Fibroblast of lung (primary cell): ENCODE measurements around the gene SERPINC1. TPM values are rescaled to one million over a fixed set of nuclear protein-coding genes. Genes with fewer than 3 reads are reported as not detected.

Experiments used
- DNase-seq, 2 donors: peaks; one replicate each; pipeline versions ENCODE4 v3.0.0 to v3.0.0-alpha.2; 2010; ENCODE audit warnings: low read depth in 2 of 2
- H2AFZ ChIP-seq: 2 replicates; pipeline ENCODE4 v1.5.1; 2012; ENCODE audit warnings: low read length, control low read depth, inconsistent platforms
- H3K27ac ChIP-seq: 2 replicates; pipeline ENCODE4 v1.5.1; 2011; ENCODE audit warnings: low read length, control low read depth; ENCODE audit not compliant: insufficient read depth
- H3K27me3 ChIP-seq: 2 replicates; pipeline ENCODE4 v1.5.1; 2011; ENCODE audit warnings: mild to moderate bottlenecking, low read length; ENCODE audit not compliant: control insufficient read depth, insufficient read depth
- H3K36me3 ChIP-seq: 2 replicates; pipeline ENCODE4 v1.5.1; 2011; ENCODE audit warnings: low read length; ENCODE audit not compliant: control insufficient read depth, insufficient read depth
- H3K4me1 ChIP-seq: 2 replicates; pipeline ENCODE4 v1.5.1; 2011; ENCODE audit warnings: low read length; ENCODE audit not compliant: control insufficient read depth, insufficient read depth; ENCODE audit errors: extremely low read depth
- H3K4me2 ChIP-seq: 2 replicates; pipeline ENCODE4 v1.5.1; 2011; ENCODE audit warnings: low read length, control low read depth; ENCODE audit not compliant: insufficient read depth; ENCODE audit errors: extremely low read depth
- H3K4me3 ChIP-seq, 4 experiments: fragments of 200-600 bp in 1 of 4; sonication (generic) in 1 of 4; replicated peaks in 1 of 4; 2 replicates each; pipeline ENCODE4 v1.5.1; 2011 to 2016; ENCODE audit warnings: low read length in 4 of 4, low read depth in 3 of 4, mild to moderate bottlenecking in 3 of 4, control low read depth in 2 of 4, inconsistent platforms in 1 of 4, mixed read lengths in 1 of 4; ENCODE audit not compliant: insufficient read depth in 1 of 4; ENCODE audit errors: control extremely low read depth in 1 of 4
- H3K79me2 ChIP-seq: 2 replicates; pipeline ENCODE4 v1.5.1; 2012; ENCODE audit warnings: mild to moderate bottlenecking, low read length, inconsistent platforms; ENCODE audit not compliant: control insufficient read depth, insufficient read depth
- H3K9ac ChIP-seq: 2 replicates; pipeline ENCODE4 v1.5.1; 2011; ENCODE audit warnings: mild to moderate bottlenecking, low read length, control low read depth; ENCODE audit not compliant: insufficient read depth
- H3K9me3 ChIP-seq: 2 replicates; pipeline ENCODE4 v1.5.1; 2012; ENCODE audit warnings: low read depth, low read length; ENCODE audit not compliant: control insufficient read depth, insufficient read depth
- H4K20me1 ChIP-seq: 2 replicates; pipeline ENCODE4 v1.5.1; 2011; ENCODE audit warnings: low read length; ENCODE audit not compliant: control insufficient read depth, insufficient read depth; ENCODE audit errors: extremely low read depth
- CTCF ChIP-seq, 2 donors: IDR thresholded peaks in 1 of 2; conservative IDR thresholded peaks in 1 of 2; 1 replicate in 1 of 2; 2 replicates in 1 of 2; pipeline ENCODE4 v1.5.1; 2011 to 2012; ENCODE audit warnings: low read length in 2 of 2, control low read depth in 1 of 2, inconsistent platforms in 1 of 2, low read depth in 1 of 2, mild to moderate bottlenecking in 1 of 2
- EZH2 ChIP-seq: IDR thresholded peaks from 2 replicates; pipeline ENCODE4 v1.5.1; 2012; ENCODE audit warnings: low read length, control low read depth, mild to moderate bottlenecking; ENCODE audit errors: missing control alignments
- polyA plus RNA-seq, 2 donors: library from polyadenylated mRNA; depleted of rRNA in 1 of 2; stranded (reverse) in 1 of 2; unstranded in 1 of 2; fragments of >200 nt; gene quantifications; 2 replicates each; pipeline ENCODE4 v1.2.1, GENCODE V29; 2011 to 2012; ENCODE audit warnings: missing spikeins in 1 of 2
- total RNA-seq: library from RNA; depleted of rRNA; stranded (reverse); fragments of >200 nt; gene quantifications from 2 replicates; pipeline ENCODE4 v1.2.1, GENCODE V29; 2014

SERPINC1 gene
- total and polyA plus RNA-seq, 2 donors (not counting 1 experiment from before 2014, with no cell fraction given), result not detected

- Histone ChIP-seq H4K20me1 (no peaks in the 10 kb centered on the region), H3K36me3 (no peaks in the 10 kb centered on the region), H3K9ac (no peak overlapping the region), H3K79me2 (no peaks in the 10 kb centered on the region), H2AFZ (no peak overlapping the region), H3K9me3 (no peaks in the 10 kb centered on the region), H3K4me1 (no peaks in the 10 kb centered on the region), H3K4me2 (no peak overlapping the region), H3K27ac (no peak overlapping the region), H3K4me3 (no peak overlapping the region), H3K27me3 (no peaks in the 10 kb centered on the region)
- no peak for TF ChIP-seq CTCF (conservative IDR thresholded peaks at IDR 0.05 in 1 of 2, IDR thresholded peaks at IDR 0.05 in 1 of 2; ENCODE audit: low read depth in 1 of 2, low read length in 2 of 2)
- no peak for TF ChIP-seq EZH2
- no peak for DNase-seq
Observed at GRCh38 chr1:173913111-173913510, 4.0 kb downstream of the SERPINC1 start.

- Histone ChIP-seq H3K4me1 (no peaks in the 10 kb centered on the region), H3K79me2 (no peaks in the 10 kb centered on the region), H3K27me3 (no peaks in the 10 kb centered on the region), H3K4me2 (no peak overlapping the region), H3K9ac (no peak overlapping the region), H3K27ac (no peak overlapping the region), H3K36me3 (no peaks in the 10 kb centered on the region), H4K20me1 (no peaks in the 10 kb centered on the region), H3K4me3 (no peak overlapping the region), H2AFZ (no peak overlapping the region), H3K9me3 (no peaks in the 10 kb centered on the region)
- TF ChIP-seq CTCF (conservative IDR thresholded peaks at IDR 0.05 in 1 of 2, IDR thresholded peaks at IDR 0.05 in 1 of 2; ENCODE audit: low read depth in 1 of 2, low read length in 2 of 2) (no peak), EZH2 (no peak)
- no peak for DNase-seq
Observed at GRCh38 chr1:173903827-173904531, 13.1 kb downstream of the SERPINC1 start.

- H3K79me2 ChIP-seq, result no peaks in the 10 kb centered on the region
- no peak overlapping the region for H2AFZ ChIP-seq
- H3K9me3 ChIP-seq, result no peaks in the 10 kb centered on the region
- H4K20me1 ChIP-seq, result no peaks in the 10 kb centered on the region
- H3K4me1 ChIP-seq, result no peaks in the 10 kb centered on the region
- no peak overlapping the region for H3K4me2 ChIP-seq
- H3K27me3 ChIP-seq, result no peaks in the 10 kb centered on the region
- H3K4me3 ChIP-seq, result no peak overlapping the region
- no peak for DNase-seq
- no peak overlapping the region for H3K27ac ChIP-seq
- no peak overlapping the region for H3K9ac ChIP-seq
- TF ChIP-seq EZH2, result no peak
- no peak for TF ChIP-seq CTCF (conservative IDR thresholded peaks at IDR 0.05 in 1 of 2, IDR thresholded peaks at IDR 0.05 in 1 of 2; ENCODE audit: low read depth in 1 of 2, low read length in 2 of 2)
- H3K36me3 ChIP-seq, result no peaks in the 10 kb centered on the region
Observed at GRCh38 chr1:173900992-173901391, 16.1 kb downstream of the SERPINC1 start.
